COLO829 (cell line): ENCODE measurements around the gene VWC2.
"Not testable (repeated sequence)": the region's sequence is repeated elsewhere in the genome, so short reads cannot be mapped to it uniquely, and the experiment has no call there.

Experiments used
- DNase-seq: peaks from one replicate; pipeline ENCODE4 v3.0.0; 2012; ENCODE audit warnings: low spot score

Gene VWC2

GRCh38 chr7:49787980-49788379 is 14.5 kb downstream of the VWC2 start:
- DNase-seq, result no peak

GRCh38 chr7:49788455-49789059 is 15.1 kb downstream of the VWC2 start:
- DNase-seq, result no peak

GRCh38 chr7:49789736-49790135 is 16.3 kb downstream of the VWC2 start:
- no peak for DNase-seq

GRCh38 chr7:49790209-49790608 is 16.8 kb downstream of the VWC2 start:
- DNase-seq, result no peak

- no peak for DNase-seq
Observed at GRCh38 chr7:49791088-49791741, 17.8 kb downstream of the VWC2 start.

- DNase-seq, result no peak
Observed at GRCh38 chr7:49797987-49798660, 24.7 kb downstream of the VWC2 start.

- DNase-seq, result no peak
Observed at GRCh38 chr7:49800031-49800430, 26.6 kb downstream of the VWC2 start.

- DNase-seq, result no peak
Observed at GRCh38 chr7:49802600-49802999, 29.2 kb downstream of the VWC2 start.

- no peak for DNase-seq
Observed at GRCh38 chr7:49803812-49804211, 30.4 kb downstream of the VWC2 start.

- no peak for DNase-seq
Observed at GRCh38 chr7:49805371-49806007, 32.1 kb downstream of the VWC2 start.

- no peak for DNase-seq
Observed at GRCh38 chr7:49812534-49812933, 39.1 kb downstream of the VWC2 start.

GRCh38 chr7:49817279-49817678 is 43.8 kb downstream of the VWC2 start:
- no peak for DNase-seq

GRCh38 chr7:49821181-49821580 is 47.7 kb downstream of the VWC2 start:
- no peak for DNase-seq

- DNase-seq, result no peak
Observed at GRCh38 chr7:49822856-49823255, 49.4 kb downstream of the VWC2 start.

GRCh38 chr7:49823566-49823965 is 50.1 kb downstream of the VWC2 start:
- no peak for DNase-seq

- no peak for DNase-seq
Observed at GRCh38 chr7:49839863-49840645, 66.6 kb downstream of the VWC2 start.

GRCh38 chr7:49840751-49841405 is 67.4 kb downstream of the VWC2 start:
- no peak for DNase-seq

- no peak for DNase-seq
Observed at GRCh38 chr7:49845626-49846025, 72.2 kb downstream of the VWC2 start.

- DNase-seq, result no peak
Observed at GRCh38 chr7:49848211-49848841, 74.9 kb downstream of the VWC2 start.

GRCh38 chr7:49850921-49851613 is 77.6 kb downstream of the VWC2 start:
- DNase-seq, result no peak

GRCh38 chr7:49851614-49851934 is 78.1 kb downstream of the VWC2 start:
- not testable (repeated sequence) for DNase-seq
